HG03439 (cell line): Measurements from ENCODE around the gene ALX3.

Experiments
- ATAC-seq: cut with Tn5 transposase; IDR thresholded peaks from one replicate; pipeline ENCODE4 v1.9.1; 2021; ENCODE audit warnings: mild to moderate bottlenecking, moderate library complexity; ENCODE audit not compliant: unreplicated experiment

Gene ALX3

DNA sequence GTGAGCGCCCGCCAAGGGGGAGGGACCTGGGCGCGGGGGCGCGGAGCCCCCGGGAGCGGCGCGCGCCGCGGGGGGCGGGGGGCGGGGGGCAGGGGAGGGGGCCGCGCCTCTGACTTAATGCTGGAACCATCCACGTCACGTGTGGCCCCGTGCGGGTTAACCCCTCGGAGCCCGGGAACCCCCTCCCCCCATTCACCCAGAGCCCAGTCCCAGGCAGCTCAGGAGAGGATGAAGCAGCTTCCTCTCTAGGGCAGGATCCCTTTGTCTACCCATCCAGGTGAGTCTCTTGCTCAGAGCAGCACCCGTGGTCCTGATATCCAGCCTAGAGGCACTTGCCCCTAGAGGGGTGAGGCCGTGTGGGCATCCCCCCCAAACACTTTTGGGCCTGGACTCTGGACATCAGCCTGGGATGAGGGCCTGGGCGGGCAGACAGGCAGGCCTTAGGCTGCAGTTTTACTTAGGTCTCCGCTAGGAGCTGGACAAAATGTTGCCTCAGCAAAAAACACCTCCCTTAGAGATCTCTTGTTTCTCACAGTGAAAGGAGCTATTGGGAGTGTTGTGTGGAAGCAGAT, at the start of gene ALX3:
Gene ALX3, minus strand, starts transcription at position 2 of the 572 bp plus-strand sequence. CDS start 60 bp downstream, outside the sequence.
- no peak for ATAC-seq

GRCh38 chr1:110119843-110120242, 49.4 kb upstream of the ALX3 start:
- ATAC-seq, result no peak

DNA sequence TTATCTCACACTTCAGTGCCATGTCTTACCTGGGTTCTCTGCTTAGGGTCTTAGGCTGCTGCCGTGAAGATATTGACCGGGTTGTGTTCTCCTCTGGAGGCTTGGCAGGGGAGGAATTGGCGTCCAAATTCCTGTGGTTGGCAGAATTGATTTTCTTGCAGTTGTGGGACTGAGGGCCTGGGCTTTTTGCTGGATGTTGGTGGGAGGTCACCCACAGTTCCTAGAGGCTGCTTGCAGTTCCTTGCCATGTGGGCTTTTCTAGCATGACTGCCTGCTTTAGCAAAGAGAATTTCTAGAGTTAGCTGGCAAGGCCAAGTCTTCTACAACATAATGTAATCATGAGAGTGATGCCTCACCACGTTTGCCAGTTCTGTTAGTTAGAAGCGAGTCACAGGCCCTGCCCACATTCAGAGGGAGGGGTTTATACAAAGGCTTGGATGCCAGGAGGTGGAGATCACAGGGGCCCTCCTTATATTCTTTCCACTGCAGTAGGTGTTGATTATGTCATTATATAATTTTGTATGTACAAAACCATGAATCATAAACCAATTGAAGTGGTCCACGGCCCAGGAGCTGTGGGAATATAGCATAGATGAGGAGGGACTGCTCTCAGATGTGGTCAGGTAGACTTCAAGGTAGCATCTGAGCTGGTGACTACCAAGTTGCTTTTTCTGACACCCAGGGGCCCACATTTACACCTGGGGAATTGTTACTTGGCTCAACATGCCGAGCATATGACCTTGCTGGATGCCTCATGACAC, 48.3 kb upstream of the ALX3 start:
- ATAC-seq, result no peak

- no peak for ATAC-seq
Observed at GRCh38 chr1:110114784-110115183, 44.3 kb upstream of the ALX3 start.

DNA sequence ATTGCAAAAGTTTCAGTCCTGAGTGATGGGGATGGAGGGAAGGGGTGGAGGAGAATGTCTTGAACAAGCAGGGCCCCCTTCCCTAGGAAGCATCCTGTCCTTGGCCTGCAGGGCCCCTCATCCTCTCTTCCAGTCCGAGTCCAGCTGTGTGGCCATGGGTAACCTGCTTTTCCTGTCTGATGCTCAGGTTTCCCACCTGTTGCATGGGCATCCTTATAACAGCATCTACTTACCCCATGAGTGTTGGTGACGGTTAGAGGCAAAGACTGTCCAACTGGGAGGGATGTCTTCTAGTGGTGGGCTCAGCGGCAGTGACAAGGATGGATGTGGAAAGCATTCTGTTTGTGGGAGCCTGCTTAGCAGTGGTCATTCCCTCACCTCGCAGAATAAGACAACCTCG, 43.7 kb upstream of the ALX3 start:
- ATAC-seq, result no peak

GRCh38 chr1:110113551-110113950, 43.1 kb upstream of the ALX3 start:
- ATAC-seq, result no peak

DNA sequence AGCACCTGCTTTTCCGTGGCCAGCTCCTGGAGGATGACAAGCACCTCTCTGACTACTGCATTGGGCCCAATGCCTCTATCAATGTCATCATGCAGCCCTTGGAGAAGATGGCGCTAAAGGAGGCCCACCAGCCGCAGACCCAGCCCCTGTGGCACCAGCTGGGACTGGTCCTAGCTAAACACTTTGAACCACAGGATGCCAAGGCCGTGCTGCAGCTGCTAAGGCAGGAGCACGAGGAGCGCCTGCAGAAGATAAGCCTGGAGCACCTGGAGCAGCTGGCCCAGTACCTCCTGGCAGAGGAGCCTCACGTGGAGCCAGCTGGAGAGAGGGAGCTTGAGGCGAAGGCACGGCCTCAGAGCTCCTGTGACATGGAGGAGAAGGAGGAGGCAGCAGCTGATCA, 42.2 kb upstream of the ALX3 start:
- ATAC-seq, result no peak

GRCh38 chr1:110112143-110112542, 41.7 kb upstream of the ALX3 start, which contains the start of gene UBL4B:
Gene UBL4B (plus strand): TSS chr1:110112443. CDS start chr1:110112535, 92 bp downstream.
- no peak for ATAC-seq

GRCh38 chr1:110111081-110111480, 40.6 kb upstream of the ALX3 start:
- no peak for ATAC-seq

DNA sequence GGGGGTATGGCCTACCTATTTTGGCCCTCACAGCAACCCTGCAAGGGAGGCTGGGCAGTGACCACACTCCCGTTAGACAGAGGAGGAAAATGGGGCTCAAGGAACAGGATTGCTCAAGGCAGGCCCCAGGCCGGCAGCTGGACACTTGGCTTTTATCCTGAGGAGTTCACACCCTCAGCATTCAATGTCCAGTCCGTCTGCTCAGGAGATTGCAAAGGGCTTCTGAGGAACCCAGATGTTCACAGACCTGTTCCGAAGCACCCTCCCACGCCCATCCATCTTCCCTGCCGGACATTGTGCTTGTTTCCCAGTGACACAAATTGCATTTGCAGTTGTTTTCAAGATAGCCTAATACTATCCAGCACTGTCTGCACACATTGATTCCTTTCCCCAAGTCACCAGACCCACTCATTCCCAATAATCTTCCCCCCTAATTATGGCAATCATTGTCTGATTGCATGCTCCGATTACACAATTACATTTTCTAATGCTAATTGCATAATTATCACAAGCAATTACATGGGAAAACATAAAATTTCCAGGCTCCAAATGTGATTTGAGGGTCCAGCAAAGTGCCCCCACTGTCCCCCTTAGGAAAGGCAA, 37.5 kb upstream of the ALX3 start:
- no peak for ATAC-seq

DNA sequence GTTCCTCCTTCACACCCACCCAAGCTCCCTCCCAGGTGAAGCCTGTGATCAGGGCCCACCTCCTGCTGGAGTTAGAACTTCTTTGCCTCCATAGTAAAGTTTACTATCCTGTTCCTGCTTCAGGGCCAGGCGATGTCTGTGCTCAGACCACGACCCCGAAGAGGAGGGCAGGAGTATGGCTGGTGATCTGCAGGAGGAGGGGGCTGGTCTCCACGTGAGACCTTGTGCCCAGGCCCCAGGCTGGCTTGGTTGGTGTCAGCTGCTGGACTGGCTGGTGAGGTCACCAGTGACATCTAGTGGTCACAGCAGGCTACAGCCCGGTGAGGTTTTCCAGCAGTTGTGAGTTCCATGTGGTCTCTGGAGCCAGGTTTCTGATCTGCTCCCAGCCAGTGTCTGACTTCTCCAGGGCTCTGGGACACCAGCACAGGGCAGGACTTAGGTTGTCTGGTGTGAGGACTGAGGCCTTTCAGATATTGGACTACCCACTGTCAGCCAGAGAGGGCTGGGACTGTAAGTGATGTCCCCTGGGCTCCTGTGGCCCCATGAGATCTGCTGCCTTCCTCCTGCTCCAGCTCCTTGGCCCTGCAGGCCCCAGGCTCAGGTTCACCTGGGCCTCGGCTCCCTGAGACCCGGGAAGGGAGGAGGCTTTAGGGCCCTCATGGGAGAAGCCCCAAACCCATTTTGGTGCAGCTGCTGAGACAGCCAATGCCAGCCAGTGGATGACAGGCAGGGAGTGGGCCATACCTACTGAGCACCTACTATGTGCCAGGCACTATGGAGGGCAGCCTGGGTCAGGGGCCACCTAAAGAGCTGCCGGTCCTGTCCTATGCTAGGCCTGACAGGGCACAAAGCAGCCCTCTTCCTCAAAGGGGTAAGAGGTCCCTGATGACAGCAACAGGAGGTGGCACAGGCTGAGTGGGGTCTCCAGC, 35.8 kb upstream of the ALX3 start:
- ATAC-seq, result no peak

- ATAC-seq, result no peak
Observed at GRCh38 chr1:110102081-110102480, 31.6 kb upstream of the ALX3 start.

GRCh38 chr1:110100335-110100734, 29.9 kb upstream of the ALX3 start:
- ATAC-seq, result no peak

DNA sequence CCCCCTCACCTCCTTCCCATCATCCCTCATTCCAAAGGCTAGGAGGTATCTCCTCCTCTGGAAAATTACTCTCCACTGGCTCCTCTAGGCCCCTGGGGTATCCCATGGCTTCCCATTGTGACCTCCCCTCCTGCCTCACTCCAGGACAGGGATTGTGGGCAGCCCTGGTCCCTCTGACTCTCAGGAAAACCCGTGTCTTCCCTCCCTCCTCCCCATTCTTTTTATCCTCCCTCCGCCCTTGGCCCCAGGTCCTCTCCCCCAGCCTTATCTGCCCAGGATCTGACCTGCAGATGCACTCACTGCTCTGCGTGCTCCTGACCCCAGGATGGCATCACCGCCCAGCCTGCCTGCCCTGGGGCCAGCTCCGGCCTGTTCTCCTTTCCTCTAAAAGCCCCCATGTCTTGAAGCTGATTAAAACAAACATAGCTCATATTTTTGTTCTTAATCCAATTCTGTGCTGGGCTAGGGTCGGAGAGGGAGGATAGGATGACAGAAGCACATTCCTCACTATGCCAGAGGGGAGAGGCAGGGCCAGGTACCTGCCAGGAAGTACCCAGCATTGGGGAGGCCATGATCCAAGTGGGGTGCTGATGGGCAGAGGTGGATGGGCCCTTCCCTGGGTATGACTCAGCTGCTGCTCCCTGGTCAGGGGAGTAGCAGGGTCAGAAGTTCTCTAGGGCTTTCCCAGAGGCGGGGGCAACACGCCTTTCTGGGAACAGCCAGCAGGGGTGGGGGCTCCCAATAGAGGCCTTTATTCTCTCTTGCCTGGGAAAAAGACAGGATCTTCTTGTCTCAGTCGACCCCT, 28.0 kb upstream of the ALX3 start:
- no peak for ATAC-seq

- ATAC-seq, result no peak
Observed at GRCh38 chr1:110097507-110098221, 27.2 kb upstream of the ALX3 start.

DNA sequence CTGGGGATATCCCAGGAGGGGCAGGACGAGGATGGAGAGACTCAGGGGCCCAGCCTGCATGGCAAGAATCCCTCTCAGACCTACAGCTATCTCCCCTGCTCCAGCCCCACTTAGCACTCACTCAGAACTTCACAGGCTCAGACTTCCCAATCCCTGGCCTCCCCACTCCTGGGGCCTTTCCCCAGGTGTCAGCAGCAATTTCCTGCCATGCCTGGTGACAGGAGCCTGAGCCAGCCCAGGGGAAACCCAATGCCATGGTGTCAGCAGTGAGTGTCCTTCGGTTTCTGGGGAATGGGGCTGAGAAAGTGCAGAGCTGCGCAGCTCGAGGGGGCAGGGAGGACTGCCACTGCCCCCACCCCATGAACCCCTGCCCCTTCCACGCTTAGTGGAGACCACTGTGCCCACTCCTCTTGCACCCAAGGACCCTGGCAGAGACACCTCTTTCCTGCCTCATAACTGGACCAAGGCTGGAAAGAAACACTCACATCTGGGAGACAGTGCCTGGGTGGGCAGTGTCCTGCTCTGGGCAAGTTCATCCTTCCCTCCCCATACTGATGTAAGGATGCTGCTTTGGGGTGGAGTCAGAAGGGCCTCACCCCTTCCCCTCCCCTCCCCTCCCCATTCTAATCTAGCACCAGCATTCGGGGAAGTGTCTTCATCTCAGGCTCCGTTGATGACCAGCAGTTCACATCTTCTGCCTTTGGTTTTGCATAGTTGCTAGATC, 24.6 kb upstream of the ALX3 start:
- ATAC-seq, result no peak

- no peak for ATAC-seq
Observed at GRCh38 chr1:110092991-110093390, 22.5 kb upstream of the ALX3 start.

- no peak for ATAC-seq
Observed at GRCh38 chr1:110091791-110092190, 21.3 kb upstream of the ALX3 start.

- ATAC-seq, result no peak
Observed at GRCh38 chr1:110091381-110091780, 20.9 kb upstream of the ALX3 start.
